ENCODE measurements around the gene KLF1.
"Not testable (repeated sequence)": the region's sequence is repeated elsewhere in the genome, so short reads cannot be mapped to it uniquely, and the experiment has no call there.

The KLF1 gene

GRCh38 chr19:12856653-12857052, 30.3 kb downstream of the KLF1 start:
- no peak for TF ChIP-seq CTCF (IDR thresholded peaks at IDR 0.05; ENCODE audit: low read length, missing control alignments)
- DNase-seq (ENCODE audit: low read depth), result no peak
- no peak overlapping the region for H3K4me3 ChIP-seq (replicated peaks; ENCODE audit: low read depth, low read length)

GRCh38 chr19:12847159-12848139, 39.6 kb downstream of the KLF1 start:
- H3K4me3 ChIP-seq (replicated peaks; ENCODE audit: low read depth, low read length), result peak overlapping the region; percentile 31
- TF ChIP-seq CTCF (IDR thresholded peaks at IDR 0.05; ENCODE audit: low read length, missing control alignments), result peak; percentile 50
- DNase-seq (ENCODE audit: low read depth), result peak; percentile 79

- H3K4me3 ChIP-seq (replicated peaks; ENCODE audit: low read depth, low read length); DNase-seq (ENCODE audit: low read depth): not testable (repeated sequence)
Observed at GRCh38 chr19:12846613-12847012, 40.4 kb downstream of the KLF1 start.

GRCh38 chr19:12843999-12844732, 42.8 kb downstream of the KLF1 start:
- DNase-seq (ENCODE audit: low read depth), result no peak
- H3K4me3 ChIP-seq (replicated peaks; ENCODE audit: low read depth, low read length), result no peak overlapping the region
- TF ChIP-seq CTCF (IDR thresholded peaks at IDR 0.05; ENCODE audit: low read length, missing control alignments), result no peak

GRCh38 chr19:12843328-12843727, 43.7 kb downstream of the KLF1 start:
- H3K4me3 ChIP-seq (replicated peaks; ENCODE audit: low read depth, low read length), result no peak overlapping the region
- no peak for DNase-seq (ENCODE audit: low read depth)
- no peak for TF ChIP-seq CTCF (IDR thresholded peaks at IDR 0.05; ENCODE audit: low read length, missing control alignments)

- DNase-seq (ENCODE audit: low read depth), result no peak
- TF ChIP-seq CTCF (IDR thresholded peaks at IDR 0.05; ENCODE audit: low read length, missing control alignments), result no peak
- no peak overlapping the region for H3K4me3 ChIP-seq (replicated peaks; ENCODE audit: low read depth, low read length)
Observed at GRCh38 chr19:12842511-12842910, 44.5 kb downstream of the KLF1 start.

- DNase-seq (ENCODE audit: low read depth), result peak; percentile 49
- no peak for TF ChIP-seq CTCF (IDR thresholded peaks at IDR 0.05; ENCODE audit: low read length, missing control alignments)
- H3K4me3 ChIP-seq (replicated peaks; ENCODE audit: low read depth, low read length), result peak overlapping the region; percentile 40
Observed at GRCh38 chr19:12841094-12841493, 45.9 kb downstream of the KLF1 start.
